MCF 10A (cell line): ENCODE data around the gene ANKRD13D. TPM values are rescaled to one million over a fixed set of nuclear protein-coding genes. Genes with fewer than 3 reads are reported as not detected.
A peak's percentile ranks its signal among the peaks of the same experiment; 100 is the strongest.

Source experiments
- BruUV-seq: library from RNA; stranded (reverse); fragments of 400-500 nt; replicated peaks from 2 replicates; lab custom pipeline; 2021; lab: Mats Ljungman, UMichigan
- CTCF ChIA-PET: fragments of 300-600 bp; sonication (Branson Sonifier 250); formaldehyde crosslinking; extraction: SDS; loops from one replicate; lab custom pipeline; 2021; ENCODE audit warnings: antibody characterized with exemption, inconsistent platforms; lab: Yijun Ruan, JAX
- POLR2A ChIA-PET: fragments of 300-600, 350-650 bp; sonication (Branson Sonifier 250); formaldehyde crosslinking; extraction: SDS; loops from one replicate; lab custom pipeline; 2020; ENCODE audit warnings: antibody characterized with exemption, inconsistent platforms; lab: Yijun Ruan, JAX
- DNase-seq: peaks from one replicate; pipeline ENCODE4 v3.0.0-alpha.2; 2018; ENCODE audit not compliant: unreplicated experiment
- H3K27ac Mint-ChIP-seq: one replicate; pipeline ENCODE4 v1.8.0; 2022; ENCODE audit warnings: mild to moderate bottlenecking, low read depth, mixed read lengths; ENCODE audit not compliant: unreplicated experiment
- H3K27me3 Mint-ChIP-seq: one replicate; pipeline ENCODE4 v1.8.0; 2022; ENCODE audit warnings: mixed read lengths; ENCODE audit not compliant: insufficient read depth, unreplicated experiment
- H3K36me3 Mint-ChIP-seq: one replicate; pipeline ENCODE4 v1.8.0; 2022; ENCODE audit warnings: mild to moderate bottlenecking, moderate library complexity, mixed read lengths; ENCODE audit not compliant: insufficient read depth, unreplicated experiment
- H3K4me1 Mint-ChIP-seq: one replicate; pipeline ENCODE4 v1.8.0; 2022; ENCODE audit warnings: mixed read lengths; ENCODE audit not compliant: insufficient read depth, unreplicated experiment
- H3K4me3 Mint-ChIP-seq: one replicate; pipeline ENCODE4 v1.8.0; 2022; ENCODE audit warnings: mild to moderate bottlenecking, moderate library complexity, mixed read lengths; ENCODE audit not compliant: unreplicated experiment
- H3K9me3 Mint-ChIP-seq: one replicate; pipeline ENCODE4 v1.8.0; 2022; ENCODE audit warnings: mixed read lengths; ENCODE audit not compliant: unreplicated experiment
- CTCF ChIP-seq: fragments of 200-600 bp; IDR thresholded peaks from one replicate; pipeline ENCODE4 v1.8.0; 2022; ENCODE audit warnings: antibody characterized with exemption, mild to moderate bottlenecking; ENCODE audit not compliant: unreplicated experiment
- intact Hi-C: fragments of 100-400 bp; cut with micrococcal nuclease; formaldehyde crosslinking; loops from 2 replicates; pipeline ENCODE4 v1.14.1; 2022
- total RNA-seq: library from RNA; stranded (reverse); gene quantifications from 2 replicates; pipeline ENCODE4 v1.2.3, GENCODE V29; 2022

The ANKRD13D gene
- total RNA-seq, 1 experiment from 2014 or later, result 39.7 TPM

- BruUV-seq, result no TSS peak
- no peak for TF ChIP-seq CTCF
- peaks cover 26% of the 10 kb centered on the region for H3K36me3 Mint-ChIP-seq
- H3K4me3 Mint-ChIP-seq, result no peak overlapping the region
- H3K27ac Mint-ChIP-seq, result peak overlapping the region; percentile 78
- intact Hi-C loops, result no loop called here
- CTCF ChIA-PET, result interaction anchor here (0.8 to 2.9 kb wide), 6 partner anchors 9 to 260 kb away, joined by 3 to 13 read pairs (median 5); no protein-coding TSS in a partner anchor
- no peaks in the 10 kb centered on the region for H3K9me3 Mint-ChIP-seq
- DNase-seq, result no peak
- H3K4me1 Mint-ChIP-seq, result peaks cover 41% of the 10 kb centered on the region
- POLR2A ChIA-PET, result interaction anchor here (0.6 to 8.6 kb wide), 9 partner anchors 11 to 296 kb away, joined by 3 to 107 read pairs (median 5); partner anchors contain the start of genes ANKRD13D, GRK2, POLD4 and SSH3
- H3K27me3 Mint-ChIP-seq, result no peaks in the 10 kb centered on the region
Observed at GRCh38 chr11:67314218-67314617, 25.1 kb downstream of the ANKRD13D start.

GRCh38 chr11:67315325-67315909 is 26.3 kb downstream of the ANKRD13D start:
- intact Hi-C loops, result no loop called here
- no peak for TF ChIP-seq CTCF
- H3K27ac Mint-ChIP-seq, result no peak overlapping the region
- DNase-seq, result no peak
- no peak overlapping the region for H3K4me3 Mint-ChIP-seq
- H3K9me3 Mint-ChIP-seq, result no peaks in the 10 kb centered on the region
- H3K27me3 Mint-ChIP-seq, result no peaks in the 10 kb centered on the region
- no TSS peak for BruUV-seq
- POLR2A ChIA-PET, result interaction anchor here (0.9 to 8.6 kb wide), 5 partner anchors 12 to 74 kb away, joined by 3 to 107 read pairs (median 6); partner anchors contain the start of genes ANKRD13D, GRK2 and SSH3
- peaks cover 19% of the 10 kb centered on the region for H3K36me3 Mint-ChIP-seq
- H3K4me1 Mint-ChIP-seq, result peaks cover 45% of the 10 kb centered on the region
- CTCF ChIA-PET, result interaction anchor here (0.6 to 2.9 kb wide), 5 partner anchors 22 to 156 kb away, joined by 3 to 13 read pairs (median 4); no protein-coding TSS in a partner anchor

- ChIA-PET CTCF (interaction anchor here (0.5 to 6.9 kb wide), 27 partner anchors 11 to 276 kb away, joined by 3 to 104 read pairs (median 5); partner anchors contain the start of genes ANKRD13D, GRK2, POLD4 and SSH3), POLR2A (interaction anchor here (0.6 to 8.6 kb wide), 25 partner anchors 14 to 261 kb away, joined by 3 to 107 read pairs (median 4); partner anchors contain the start of genes ANKRD13D, GRK2, KDM2A and POLD4)
- Mint-ChIP-seq H3K4me3 (peak overlapping the region; percentile 99), H3K4me1 (peaks cover 33% of the 10 kb centered on the region), H3K27me3 (no peaks in the 10 kb centered on the region), H3K9me3 (no peaks in the 10 kb centered on the region), H3K27ac (peak overlapping the region; percentile 93), H3K36me3 (peaks cover 13% of the 10 kb centered on the region)
- DNase-seq, result no peak
- intact Hi-C loops, result loop anchor here (1.0 to 2.0 kb wide), 5 partner anchors 14 to 262 kb away; partner anchors contain the start of gene SSH3
- no TSS peak for BruUV-seq
- TF ChIP-seq CTCF, result no peak
Observed at GRCh38 chr11:67316882-67317204, 27.7 kb downstream of the ANKRD13D start.
